Peyer's patch (tissue), 4 donors: ENCODE results near the gene IQCF2. TPM values are rescaled to one million over a fixed set of nuclear protein-coding genes. Genes with fewer than 3 reads are reported as not detected.
"Not testable (repeated sequence)": the region's sequence is repeated elsewhere in the genome, so short reads cannot be mapped to it uniquely, and the experiment has no call there.

Experiments
- DNase-seq, 3 donors: peaks; one replicate each; pipeline ENCODE4 v3.0.0-alpha.2; 2017 to 2019
- H3K27ac ChIP-seq, 4 donors: fragments of 200-600 bp; sonication (generic); one replicate each; pipeline ENCODE4 v1.5.1; 2016 to 2019
- H3K27me3 ChIP-seq, 2 donors: fragments of 200-600 bp; sonication (generic); one replicate each; pipeline ENCODE4 v1.5.1; 2019
- H3K36me3 ChIP-seq, 3 donors: fragments of 200-600 bp; sonication (generic); one replicate each; pipeline ENCODE4 v1.5.1; 2016 to 2019
- H3K4me1 ChIP-seq, 4 donors: fragments of 200-600 bp; sonication (generic); one replicate each; pipeline ENCODE4 v1.5.1; 2016 to 2019
- H3K4me3 ChIP-seq, 4 donors: fragments of 200-600 bp; sonication (generic); 1 replicate in 3 of 4; 2 replicates in 1 of 4; pipeline ENCODE4 v1.5.1; 2016 to 2019; ENCODE audit warnings: mild to moderate bottlenecking in 1 of 4
- H3K9me3 ChIP-seq, 4 donors: fragments of 200-600 bp; sonication (generic); one replicate each; pipeline ENCODE4 v1.5.1; 2016 to 2019; ENCODE audit warnings: mild to moderate bottlenecking in 1 of 4
- CTCF ChIP-seq, 6 experiments: fragments of 450-650 bp in 4 of 6; fragments of 200-600 bp in 2 of 6; sonication (generic) in 1 of 6; IDR thresholded peaks; one replicate each; pipeline ENCODE4 v1.5.1; 2017 to 2019; ENCODE audit warnings: antibody characterized with exemption in 6 of 6, mild to moderate bottlenecking in 3 of 6, moderate library complexity in 1 of 6
- POLR2A ChIP-seq, 2 donors: fragments of 450-650 bp; IDR thresholded peaks; one replicate each; pipeline ENCODE4 v1.5.1; 2017; ENCODE audit warnings: antibody characterized with exemption in 2 of 2, mild to moderate bottlenecking in 2 of 2, moderate library complexity in 2 of 2
- total RNA-seq, 4 donors: library from RNA; depleted of rRNA; stranded (reverse); fragments of >200 nt; gene quantifications; one replicate each; pipeline ENCODE4 v1.1.0, GENCODE V29; 2016

Gene IQCF2
- total RNA-seq, 4 donors from 2014 or later = not detected

- Histone ChIP-seq H3K9me3 (no peaks in the 10 kb centered on the region), H3K4me3 (no peak overlapping the region), H3K36me3 (no peaks in the 10 kb centered on the region), H3K27ac (no peak overlapping the region), H3K27me3 (no peaks in the 10 kb centered on the region), H3K4me1 (no peaks in the 10 kb centered on the region)
- no peak for TF ChIP-seq CTCF (IDR thresholded peaks at IDR 0.05)
- no peak for TF ChIP-seq POLR2A (IDR thresholded peaks at IDR 0.05)
- no peak for DNase-seq
These were observed 24.8 kb upstream of the IQCF2 start for GRCh38 chr3:51836606-51837005.

- TF ChIP-seq CTCF (IDR thresholded peaks at IDR 0.05) = no peak
- no peak for TF ChIP-seq POLR2A (IDR thresholded peaks at IDR 0.05)
- no peak for DNase-seq
- no peaks in the 10 kb centered on the region for H3K36me3 ChIP-seq
- H3K27ac ChIP-seq = no peak overlapping the region
- peaks cover 0 to 4% (median 0%) of the 10 kb centered on the region in 4 donors for H3K9me3 ChIP-seq
- H3K4me1 ChIP-seq = no peaks in the 10 kb centered on the region
- H3K27me3 ChIP-seq = no peaks in the 10 kb centered on the region
- no peak overlapping the region for H3K4me3 ChIP-seq
These were observed 16.3 kb upstream of the IQCF2 start for GRCh38 chr3:51845129-51845528.

- H3K27me3 ChIP-seq, H3K27ac ChIP-seq, H3K9me3 ChIP-seq, DNase-seq, H3K36me3 ChIP-seq, H3K4me1 ChIP-seq, H3K4me3 ChIP-seq: not testable (repeated sequence)
These were observed 6.0 kb upstream of the IQCF2 start for GRCh38 chr3:51855411-51855810.

- Histone ChIP-seq H3K27me3 (no peaks in the 10 kb centered on the region), H3K36me3 (no peaks in the 10 kb centered on the region), H3K9me3 (no peaks in the 10 kb centered on the region), H3K4me3 (no peak overlapping the region), H3K4me1 (no peaks in the 10 kb centered on the region), H3K27ac (no peak overlapping the region)
- no peak for DNase-seq
- TF ChIP-seq CTCF (IDR thresholded peaks at IDR 0.05) = no peak
- TF ChIP-seq POLR2A (IDR thresholded peaks at IDR 0.05) = no peak
These were observed 1.5 kb downstream of the IQCF2 start for GRCh38 chr3:51862886-51863285.

GRCh38 chr3:51868896-51869295 lies 7.5 kb downstream of the IQCF2 start:
- not testable (repeated sequence) for H3K36me3 ChIP-seq, DNase-seq, H3K4me1 ChIP-seq, H3K4me3 ChIP-seq, H3K27ac ChIP-seq, H3K27me3 ChIP-seq, H3K9me3 ChIP-seq

GRCh38 chr3:51869304-51869703 lies 7.9 kb downstream of the IQCF2 start:
- TF ChIP-seq POLR2A (IDR thresholded peaks at IDR 0.05) (no peak), CTCF (IDR thresholded peaks at IDR 0.05) (no peak)
- Histone ChIP-seq H3K4me1 (no peaks in the 10 kb centered on the region), H3K27ac (no peak overlapping the region), H3K9me3 (no peaks in the 10 kb centered on the region), H3K27me3 (no peaks in the 10 kb centered on the region), H3K36me3 (no peaks in the 10 kb centered on the region), H3K4me3 (no peak overlapping the region)
- no peak for DNase-seq

GRCh38 chr3:51873253-51873766 lies 11.9 kb downstream of the IQCF2 start:
- H3K4me3 ChIP-seq = no peak overlapping the region
- H3K27ac ChIP-seq = no peak overlapping the region
- H3K4me1 ChIP-seq = no peaks in the 10 kb centered on the region
- no peaks in the 10 kb centered on the region for H3K36me3 ChIP-seq
- no peaks in the 10 kb centered on the region for H3K27me3 ChIP-seq
- DNase-seq = no peak
- no peaks in the 10 kb centered on the region for H3K9me3 ChIP-seq
- no peak for TF ChIP-seq POLR2A (IDR thresholded peaks at IDR 0.05)
- no peak for TF ChIP-seq CTCF (IDR thresholded peaks at IDR 0.05)
